T-helper 1 cell treated with Interleukin-12 subunit alpha and Interleukin-12 subunit beta and Interleukin-4 antibody, amounts not matched to agents 30 ng/mL and 1 ng/mL, for 36 hours (primary cell): ENCODE data around the gene LRP8. TPM values are rescaled to one million over a fixed set of nuclear protein-coding genes. Genes with fewer than 3 reads are reported as not detected.

ENCODE experiments used
- intact Hi-C: fragments of 100-400 bp; cut with micrococcal nuclease; formaldehyde crosslinking; loops from one replicate; pipeline ENCODE4 v1.15.1; 2024
- total RNA-seq: library from RNA; stranded (reverse); gene quantifications from 2 replicates; pipeline ENCODE4 v1.2.3, GENCODE V29; 2022

The LRP8 gene
- total RNA-seq, 1 donor from 2014 or later: 71.7 TPM

DNA sequence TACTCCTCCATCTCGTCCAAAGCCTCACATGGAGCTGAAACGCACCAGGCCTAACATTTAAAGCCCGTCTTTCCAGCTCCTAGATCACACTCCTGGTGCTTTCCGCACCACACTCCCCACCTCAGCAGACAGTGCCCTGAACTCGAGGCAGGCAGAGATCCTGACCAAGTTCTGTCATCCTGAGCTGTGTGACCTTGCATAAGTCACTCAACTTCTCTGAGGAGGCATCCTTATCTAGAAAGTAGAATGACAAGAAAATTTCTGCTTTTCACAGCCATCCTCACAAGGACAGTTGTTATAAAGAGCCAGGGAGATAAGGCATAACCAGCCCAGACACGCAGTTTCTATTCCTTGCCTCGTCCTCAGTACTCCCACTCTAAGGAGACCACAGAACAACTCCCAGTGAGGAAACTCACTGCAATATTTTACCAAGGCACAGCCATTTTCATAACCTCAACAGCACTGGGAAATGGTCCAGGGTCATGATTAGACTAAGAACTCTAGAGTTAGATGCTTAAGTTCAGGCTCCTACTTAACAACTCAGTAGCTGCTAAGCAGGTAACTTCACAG lies 3.1 kb downstream of the LRP8 start:
- intact Hi-C loops: loop anchor here (5.0 kb wide), 7 partner anchors 442 to 1892 kb away; partner anchors contain the start of genes BTF3L4, ORC1, PARS2 and PRPF38A

GRCh38 chr1:53324321-53324720 lies 3.5 kb downstream of the LRP8 start:
- intact Hi-C loops: no loop called here

DNA sequence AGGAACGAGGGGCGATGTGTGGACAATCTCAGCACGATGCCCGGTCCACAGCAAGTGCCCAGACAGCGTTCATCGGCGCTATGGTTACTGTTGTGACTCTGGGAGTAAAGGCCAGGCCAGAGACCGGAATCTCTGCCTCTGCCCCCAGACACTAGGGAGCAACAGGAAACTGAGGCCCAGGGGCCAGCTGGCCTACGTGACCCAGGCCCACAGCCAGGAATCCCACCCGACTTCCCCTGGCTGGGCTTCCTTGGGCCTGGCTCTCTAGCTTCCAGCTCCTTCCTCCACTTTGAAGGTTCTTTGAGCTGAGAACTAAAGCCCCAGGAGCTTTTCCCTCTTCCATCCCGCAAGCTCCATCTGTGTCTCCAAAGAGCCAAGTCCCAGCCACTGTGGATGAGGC lies 4.6 kb downstream of the LRP8 start:
- intact Hi-C loops: loop anchor here (2.0 kb wide), 1 partner anchor 21 kb away; no protein-coding TSS in a partner anchor

DNA sequence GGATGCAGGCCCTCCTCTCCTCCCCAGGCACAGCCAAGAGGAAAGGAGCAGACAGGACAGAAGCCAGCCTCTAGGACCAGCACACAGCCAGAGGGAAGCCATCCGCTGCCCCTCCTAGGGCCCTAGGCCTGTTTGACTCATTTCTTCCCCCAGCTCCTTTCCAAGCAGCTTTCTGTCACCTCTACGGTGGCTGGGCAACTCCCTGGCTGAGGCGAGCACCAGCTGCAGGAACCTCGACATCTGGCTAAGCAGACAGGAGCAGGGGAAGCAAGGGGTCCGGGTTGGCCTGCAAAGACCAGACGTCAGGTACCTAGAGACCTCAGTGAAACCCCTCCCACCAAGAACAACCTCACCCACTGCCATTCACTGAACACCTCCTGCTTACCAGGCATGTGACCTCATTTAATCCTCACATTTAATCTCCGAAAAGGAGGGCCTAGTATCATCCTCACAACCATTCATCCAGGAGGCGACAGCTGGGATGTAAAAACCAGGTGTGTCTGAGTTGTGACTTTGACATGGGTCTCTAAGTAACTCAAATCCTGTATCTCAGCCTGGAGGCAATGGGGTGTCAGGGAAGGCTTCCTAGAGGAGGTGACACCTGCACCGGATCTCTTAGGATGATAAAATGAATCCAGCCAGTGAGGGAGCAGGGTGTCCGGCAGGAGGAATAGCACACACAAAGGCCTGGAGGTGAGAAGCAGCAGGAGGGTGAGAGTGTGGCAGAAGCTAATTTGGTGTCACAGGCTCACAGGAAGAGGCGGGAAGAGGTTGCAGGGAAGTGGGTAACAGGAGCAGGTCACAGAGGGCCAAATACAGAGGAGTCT lies 5.9 kb downstream of the LRP8 start:
- intact Hi-C loops: loop anchor here (2.0 kb wide), 1 partner anchor 19 kb away; no protein-coding TSS in a partner anchor

DNA sequence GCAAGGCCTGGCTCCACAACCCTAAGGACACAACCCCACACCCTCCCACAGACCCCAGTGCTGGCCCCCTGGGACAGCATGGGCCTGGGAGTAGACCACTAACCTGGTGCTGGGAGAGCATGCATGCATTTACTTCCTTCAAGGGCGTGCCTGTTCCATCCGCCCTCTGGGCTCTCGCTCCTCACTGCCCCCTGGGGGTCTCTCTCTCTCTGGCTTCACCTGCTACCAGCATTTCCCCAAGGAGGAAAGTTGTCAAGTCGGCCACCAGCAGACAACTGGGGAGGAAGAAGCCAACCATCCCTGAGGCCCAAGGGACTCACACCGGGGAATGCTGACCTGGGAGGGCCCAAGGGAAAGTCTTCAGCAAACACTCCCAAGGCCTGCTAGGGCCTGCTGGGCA lies 6.5 kb downstream of the LRP8 start:
- intact Hi-C loops: no loop called here

DNA sequence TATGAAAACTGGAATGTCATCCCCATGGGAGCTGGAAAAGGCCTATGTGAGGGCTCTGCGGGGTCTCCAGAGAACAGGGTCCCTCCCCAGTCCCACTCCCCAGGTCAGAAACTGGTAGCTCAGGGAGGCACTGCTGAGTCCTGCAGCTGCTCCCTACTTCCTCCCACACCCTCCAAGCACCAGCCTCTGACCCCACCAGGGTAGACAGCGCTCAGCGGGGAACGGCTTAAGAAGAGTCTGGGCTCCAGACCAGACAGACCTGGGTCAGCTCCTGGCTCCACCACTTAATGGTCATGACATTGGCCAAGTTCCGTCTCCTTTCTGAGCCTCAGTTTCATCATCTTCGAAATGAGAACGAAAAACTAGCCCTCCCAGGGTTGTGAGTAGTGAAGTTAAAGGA lies 7.2 kb downstream of the LRP8 start:
- intact Hi-C loops: no loop called here

DNA sequence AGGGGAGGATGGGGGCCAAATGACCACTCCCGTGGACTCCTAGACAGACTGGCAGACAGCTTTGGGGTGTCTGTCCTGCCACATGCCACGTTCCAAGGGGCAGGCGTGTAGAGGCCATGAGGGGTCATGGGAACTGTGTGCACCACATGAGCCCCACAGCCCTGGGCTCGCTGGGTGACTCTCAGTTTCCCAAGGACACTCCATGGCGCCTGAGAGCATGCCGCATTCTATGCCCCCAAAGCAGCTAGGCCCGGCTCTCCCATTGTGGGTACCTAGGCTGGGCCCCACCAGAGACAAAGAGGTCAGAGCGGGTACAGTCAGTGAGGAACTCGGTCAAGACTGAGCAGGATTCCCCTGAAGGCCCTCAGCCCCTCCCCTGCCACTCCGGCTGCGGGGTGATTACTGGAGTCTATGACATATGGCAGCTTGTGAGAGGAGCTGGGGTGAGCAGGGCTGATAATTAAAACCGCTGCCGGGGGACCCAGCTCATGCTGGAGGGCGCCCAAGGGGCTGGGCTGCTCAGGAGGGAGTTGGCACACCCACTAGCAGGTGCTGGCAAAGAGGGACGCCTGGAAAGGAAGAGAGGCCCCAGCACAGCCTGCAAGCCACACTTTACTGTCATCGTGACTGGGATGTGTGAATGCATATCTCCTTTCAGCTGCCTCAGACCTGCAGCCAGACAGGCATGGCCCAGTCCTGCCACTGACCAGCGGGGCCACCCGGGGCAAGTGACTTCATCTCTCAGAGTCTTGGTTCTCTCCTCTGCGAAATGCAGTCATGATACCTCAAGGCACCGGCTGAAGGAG lies 8.4 kb downstream of the LRP8 start:
- intact Hi-C loops: no loop called here

DNA sequence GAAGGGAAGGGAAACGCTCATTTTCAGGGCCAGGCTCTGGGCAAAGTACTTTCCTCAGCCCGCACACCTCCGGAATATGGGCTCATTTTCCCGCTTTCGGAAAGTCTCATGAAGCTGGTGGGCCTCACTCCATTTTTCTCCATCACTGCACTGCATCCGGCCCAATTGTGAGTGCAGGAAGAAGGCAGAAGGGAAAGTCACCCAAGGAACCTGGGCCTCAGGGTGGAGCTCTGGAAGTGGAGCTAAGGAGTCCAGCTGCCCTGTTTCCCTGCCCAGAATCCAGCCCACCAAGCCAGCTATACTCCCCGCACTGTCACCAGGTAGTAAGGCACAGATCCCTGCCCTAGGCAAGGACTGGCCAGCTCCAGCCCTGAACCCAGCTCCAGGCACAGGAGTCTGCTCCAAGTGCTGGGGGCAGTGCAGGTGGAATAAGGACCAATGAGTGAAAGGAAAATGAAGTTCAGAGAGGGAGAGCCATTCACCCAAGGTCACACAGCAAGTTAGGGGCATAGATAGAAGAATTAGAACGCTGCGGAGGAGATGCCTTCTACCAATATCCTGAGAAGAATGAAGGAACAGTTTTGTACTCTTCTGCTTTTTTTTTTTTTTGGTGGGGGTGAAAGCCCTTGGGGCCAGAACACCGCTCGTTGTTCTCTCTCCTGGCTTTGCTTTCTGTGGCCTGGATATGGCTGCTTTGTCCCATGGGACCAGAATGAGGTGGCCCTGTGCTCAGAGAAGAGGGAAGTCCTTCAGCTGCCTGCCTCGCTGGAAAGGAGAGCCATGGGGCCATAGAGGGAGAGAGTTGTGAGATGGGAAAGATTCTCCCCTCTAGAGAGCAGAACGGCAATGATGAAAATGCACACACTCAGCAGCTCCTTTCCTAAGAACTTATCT lies 10.0 kb downstream of the LRP8 start:
- intact Hi-C loops: no loop called here

GRCh38 chr1:53316766-53317581 lies 10.9 kb downstream of the LRP8 start:
- intact Hi-C loops: no loop called here

- intact Hi-C loops: no loop called here
Measured at GRCh38 chr1:53316424-53316765, 11.5 kb downstream of the LRP8 start.

GRCh38 chr1:53315456-53316423 lies 12.1 kb downstream of the LRP8 start:
- intact Hi-C loops: no loop called here

DNA sequence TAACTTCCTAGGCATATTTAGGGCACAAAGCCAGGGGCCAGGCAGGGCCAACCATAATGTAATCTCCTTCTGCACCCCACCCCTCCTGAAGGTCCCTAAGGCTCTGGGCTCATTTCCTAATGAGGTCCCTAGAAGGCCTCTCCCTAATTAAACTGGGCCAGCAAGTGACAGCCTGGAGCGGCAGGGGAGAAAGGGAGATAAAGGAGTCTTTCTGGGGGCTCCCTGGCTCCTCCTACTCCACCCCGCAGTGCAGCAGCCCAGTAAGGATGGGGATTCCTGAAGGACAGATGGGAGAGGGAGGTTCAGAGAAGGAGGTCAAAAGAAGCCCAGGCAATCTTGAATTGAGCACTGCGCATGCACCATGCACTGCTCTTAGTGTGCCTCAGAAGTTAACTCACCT lies 12.8 kb downstream of the LRP8 start:
- intact Hi-C loops: no loop called here

- intact Hi-C loops: no loop called here
Measured at GRCh38 chr1:53314606-53315005, 13.3 kb downstream of the LRP8 start.

- intact Hi-C loops: no loop called here
Measured at GRCh38 chr1:53314096-53314495, 13.8 kb downstream of the LRP8 start.

DNA sequence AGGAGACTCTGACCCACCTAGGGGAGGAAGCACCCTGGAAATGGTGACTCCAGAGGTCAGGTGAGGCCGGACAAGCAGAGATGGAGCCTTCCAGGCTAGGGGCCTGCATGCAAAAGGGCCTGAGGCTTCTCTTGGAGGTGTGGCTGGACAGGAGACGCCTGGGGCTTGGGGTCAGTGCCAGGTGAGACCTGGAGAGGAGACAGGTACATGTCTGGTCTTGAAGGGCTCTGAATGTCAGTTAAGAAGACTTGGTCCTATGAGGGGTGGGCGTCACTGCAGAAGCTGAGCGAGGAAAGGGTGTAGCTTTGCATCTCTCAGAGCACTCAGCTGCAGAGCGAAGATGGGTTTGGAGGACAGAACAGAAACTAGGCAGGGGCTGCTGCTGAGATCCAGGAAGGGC lies 14.3 kb downstream of the LRP8 start:
- intact Hi-C loops: no loop called here

- intact Hi-C loops: no loop called here
Measured at GRCh38 chr1:53311702-53312305, 16.1 kb downstream of the LRP8 start.

- intact Hi-C loops: no loop called here
Measured at GRCh38 chr1:53310847-53311681, 16.8 kb downstream of the LRP8 start.

DNA sequence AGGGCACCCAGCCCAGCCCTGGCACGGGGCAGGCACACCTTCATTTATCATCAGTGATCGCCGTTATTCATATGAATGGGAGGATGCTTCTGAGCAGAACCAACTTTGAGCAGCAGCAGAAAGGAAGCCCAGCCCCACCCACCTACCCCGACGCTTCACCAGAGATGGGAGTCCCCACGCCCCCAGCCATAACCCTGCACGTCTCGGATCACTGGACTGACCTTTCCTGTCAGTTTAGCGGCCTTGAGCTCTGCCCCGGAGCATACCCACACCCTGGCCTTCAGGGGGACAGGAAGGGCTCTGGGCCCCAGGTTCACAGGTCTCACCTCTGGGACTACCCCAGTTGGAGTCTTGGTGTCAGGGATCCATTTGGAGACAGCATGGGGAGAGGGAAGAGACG lies 18.1 kb downstream of the LRP8 start:
- intact Hi-C loops: no loop called here
